Stimulated activated CD8-positive, alpha-beta memory T cell treated with anti-CD3 and anti-CD28 coated beads, Interleukin-2, amount 100 ng/mL, for 48 hours (primary cell): ENCODE measurements around the gene COQ4.
"Not testable (repeated sequence)": the region's sequence is repeated elsewhere in the genome, so short reads cannot be mapped to it uniquely, and the experiment has no call there.

ENCODE experiments used
- DNase-seq, 2 donors: peaks; one replicate each; pipeline ENCODE4 v3.0.0-alpha.2; 2020; ENCODE audit warnings: low read depth in 2 of 2

Gene COQ4

DNA sequence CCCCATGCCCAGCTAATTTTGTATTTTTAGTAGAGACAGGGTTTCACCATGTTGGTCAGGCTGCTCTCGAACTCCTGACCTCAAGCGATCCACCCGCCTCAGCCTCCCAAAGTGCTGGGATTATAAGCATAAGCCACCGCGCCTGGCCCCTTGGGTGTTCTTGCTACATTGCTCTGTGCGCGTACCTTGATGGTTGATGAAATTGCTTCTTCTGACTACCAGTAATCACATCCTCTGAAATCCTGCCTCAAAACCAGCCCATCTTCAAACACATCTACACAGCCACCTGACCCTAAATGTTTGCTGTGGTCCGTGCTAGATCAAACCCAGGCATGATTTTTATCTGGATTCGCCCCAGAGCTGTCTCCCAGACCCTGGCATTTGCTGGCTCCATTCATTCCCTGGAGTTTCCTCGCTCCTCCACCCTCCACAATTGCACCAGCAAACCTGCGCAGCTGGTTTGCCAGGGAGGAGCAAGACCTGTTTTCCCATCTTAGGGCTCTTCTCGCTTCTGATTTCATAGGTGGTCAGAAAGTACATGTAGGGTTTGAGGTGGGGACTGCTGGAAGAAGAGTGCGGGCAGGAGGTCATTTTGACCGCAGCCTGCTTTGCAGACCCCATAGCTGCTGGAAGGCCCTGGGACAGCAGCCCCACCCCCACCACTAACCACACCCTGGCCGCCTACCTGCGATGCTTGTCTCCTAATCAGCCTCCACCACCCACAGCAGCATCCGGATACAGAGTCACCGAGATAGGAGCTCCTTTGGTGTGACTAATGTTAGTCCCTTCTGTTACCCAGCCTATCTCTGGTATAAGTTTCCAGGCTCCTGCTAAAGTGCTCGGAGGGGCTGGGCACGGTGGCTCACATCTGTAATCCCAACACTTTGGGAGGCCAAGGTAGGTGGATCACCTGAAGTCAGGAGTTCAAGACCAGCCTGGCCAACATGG, 23.8 kb upstream of the COQ4 start:
- DNase-seq: no peak

DNA sequence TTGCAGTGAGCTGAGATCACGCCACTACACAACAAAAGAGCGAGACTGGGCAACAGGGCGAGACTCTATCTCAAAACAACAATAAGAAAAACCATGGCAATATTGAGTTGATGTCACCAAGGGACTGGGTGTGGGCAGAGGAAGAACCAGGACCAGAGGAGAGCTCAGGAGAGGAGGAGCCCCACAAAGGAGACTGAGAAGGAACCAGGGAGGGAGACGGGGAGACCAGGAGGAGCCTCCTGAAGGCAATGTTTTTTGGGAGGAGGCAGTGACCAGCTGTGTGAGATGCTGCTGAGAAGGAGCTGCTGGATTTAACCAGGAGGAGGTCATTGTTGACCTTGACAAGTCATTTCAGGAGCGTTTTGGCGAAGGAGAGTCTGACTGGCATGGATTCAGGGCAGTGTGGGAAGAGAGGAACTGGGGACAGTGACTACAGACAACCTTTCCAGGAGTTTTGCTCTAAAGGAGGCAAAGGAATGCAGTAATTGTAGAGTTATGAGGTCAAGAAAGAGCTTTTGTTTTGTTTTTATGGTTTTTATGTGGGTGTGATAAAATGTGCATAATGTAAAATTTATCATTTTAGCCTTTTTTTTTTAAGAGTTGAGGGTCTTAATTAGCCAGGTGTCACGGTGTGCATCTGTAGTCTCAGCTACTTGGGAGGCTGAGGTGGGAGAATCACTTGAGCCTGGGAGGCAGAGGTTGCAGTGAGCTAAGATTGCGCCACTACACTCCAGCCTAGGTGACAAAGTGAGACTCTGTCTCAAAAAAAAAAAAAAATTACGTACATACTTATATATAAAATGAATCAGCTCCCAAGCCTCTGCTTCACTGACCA, 18.3 kb upstream of the COQ4 start:
- no peak for DNase-seq

DNA sequence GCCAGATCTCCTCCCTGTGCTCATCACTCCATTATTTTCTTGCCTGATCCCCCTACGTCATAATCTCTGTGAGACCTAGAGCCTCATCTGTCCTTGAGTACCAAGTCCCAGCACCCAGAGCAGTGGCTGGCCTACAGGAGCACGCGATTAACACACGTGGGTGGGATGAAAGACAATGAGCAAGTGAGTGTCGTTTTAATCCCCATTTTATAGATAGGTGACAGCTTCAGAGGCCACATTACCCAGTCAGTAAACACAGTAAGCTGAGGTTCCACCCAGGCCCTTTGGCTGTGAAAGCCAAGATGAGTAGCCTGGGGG, 17.7 kb upstream of the COQ4 start:
- DNase-seq: no peak

DNA sequence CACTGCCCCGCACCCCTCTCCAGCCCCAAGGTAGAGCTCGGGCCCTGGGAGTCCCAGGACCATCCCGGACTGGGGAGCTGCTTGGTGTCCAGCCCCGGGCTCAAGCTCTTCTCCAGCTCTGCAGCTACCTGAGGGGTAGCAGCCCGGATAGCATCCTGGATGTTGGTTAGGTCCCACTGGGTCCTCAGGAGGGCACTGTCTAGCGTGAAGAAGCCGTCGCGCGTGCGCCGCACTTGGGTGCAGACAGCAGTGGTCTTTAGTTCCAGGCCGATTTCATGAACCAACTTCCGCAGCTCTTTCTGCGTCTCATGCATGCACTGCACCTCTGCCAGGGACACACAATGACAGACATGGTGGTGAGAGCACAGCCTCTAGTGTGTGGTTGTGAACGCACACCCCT, 13.1 kb upstream of the COQ4 start:
- no peak for DNase-seq

DNA sequence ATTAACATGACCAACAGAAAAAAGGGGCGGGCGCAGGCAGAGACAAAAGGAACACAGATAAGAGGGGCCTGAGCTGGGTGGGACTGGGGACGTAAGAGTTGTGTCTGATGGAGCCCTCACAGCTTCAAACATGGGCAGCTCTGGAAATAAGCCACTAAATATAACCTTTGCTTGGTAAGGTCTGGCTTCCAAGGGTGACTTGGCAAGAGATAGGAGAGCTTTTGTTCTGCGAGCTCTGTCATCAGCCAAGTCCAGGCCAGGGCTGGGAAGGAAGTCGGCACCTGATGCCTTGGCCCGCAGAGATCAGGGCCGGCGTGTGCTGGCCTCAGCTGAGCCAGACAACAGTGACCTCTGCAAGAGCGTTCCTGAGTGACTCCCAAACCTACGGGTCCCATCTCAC, 12.2 kb upstream of the COQ4 start:
- DNase-seq: no peak

DNA sequence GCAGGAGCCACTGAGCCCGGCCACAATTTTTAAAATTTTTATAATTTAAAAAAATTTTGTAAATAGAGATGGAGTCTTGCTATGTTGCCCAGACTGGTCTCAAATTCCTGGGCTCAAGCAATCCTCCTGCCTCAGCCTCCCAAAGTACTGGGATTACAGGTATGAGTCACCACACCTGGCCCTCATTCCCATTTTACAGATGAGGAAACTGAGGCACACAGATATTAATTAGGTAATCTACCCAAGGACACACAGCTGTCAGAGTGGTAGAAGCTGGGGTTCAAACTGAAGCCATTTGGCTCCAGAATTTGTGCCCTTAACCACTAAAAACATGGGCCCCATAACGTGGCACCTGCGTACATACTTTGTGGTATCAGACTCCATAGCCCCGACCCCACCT, 7.9 kb upstream of the COQ4 start:
- no peak for DNase-seq

DNA sequence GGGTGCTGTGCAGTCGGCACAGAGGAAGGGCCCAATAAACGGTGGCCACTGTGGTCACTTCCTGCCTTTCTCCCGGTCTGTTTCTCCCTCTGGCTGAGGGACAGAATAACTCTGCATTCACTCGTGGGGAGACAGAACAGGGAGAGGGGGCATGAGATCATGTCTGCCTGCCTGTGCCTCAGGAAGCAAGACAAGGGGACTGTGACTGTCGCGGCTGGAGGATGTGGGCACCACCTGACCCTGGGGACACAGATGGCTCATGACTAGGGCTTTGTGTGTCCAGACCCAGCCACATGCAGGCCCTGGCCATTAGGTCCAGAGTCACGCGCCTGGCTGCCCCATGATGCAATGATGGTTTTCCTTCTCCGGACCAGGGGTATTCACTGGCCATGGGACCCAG, 6.2 kb upstream of the COQ4 start:
- no peak for DNase-seq

DNA sequence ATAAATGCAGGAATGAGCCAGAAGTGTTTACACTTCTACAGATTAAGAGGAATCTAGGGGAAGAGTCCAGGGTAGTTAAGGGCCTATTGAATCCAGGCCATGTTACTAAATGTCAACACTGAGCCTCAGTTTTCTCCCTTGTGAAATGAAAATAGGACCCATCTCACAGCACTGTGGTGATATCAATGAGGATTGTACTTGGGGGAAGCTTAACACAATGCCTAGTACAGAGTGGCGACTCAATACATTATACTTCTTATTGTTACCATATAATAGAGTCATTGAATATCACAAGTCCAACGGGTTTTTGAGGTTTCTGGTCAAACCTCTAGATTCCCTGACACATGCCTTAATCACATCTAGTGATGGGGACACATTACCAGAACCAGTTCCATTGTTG, 5.0 kb upstream of the COQ4 start:
- no peak for DNase-seq

DNA sequence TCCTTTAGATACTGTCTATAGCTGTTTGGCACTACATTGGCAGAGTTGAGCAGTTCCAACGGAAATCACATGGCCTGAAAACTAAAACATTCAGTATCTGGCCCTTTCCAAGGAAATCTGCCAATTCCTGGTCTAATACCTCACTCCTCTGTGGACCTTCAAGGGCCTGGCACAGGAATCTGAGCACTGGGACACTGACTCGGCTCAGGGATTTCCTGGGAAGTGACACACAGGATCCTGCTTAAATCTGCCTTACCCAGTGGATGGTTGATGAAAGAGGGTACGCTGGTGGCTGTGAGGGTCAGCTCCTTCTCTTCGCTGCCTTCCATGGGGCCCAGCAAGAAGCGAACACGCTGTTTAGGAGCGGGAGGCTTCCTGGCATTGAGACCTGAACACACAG, 1.3 kb upstream of the COQ4 start:
- DNase-seq: no peak

DNA sequence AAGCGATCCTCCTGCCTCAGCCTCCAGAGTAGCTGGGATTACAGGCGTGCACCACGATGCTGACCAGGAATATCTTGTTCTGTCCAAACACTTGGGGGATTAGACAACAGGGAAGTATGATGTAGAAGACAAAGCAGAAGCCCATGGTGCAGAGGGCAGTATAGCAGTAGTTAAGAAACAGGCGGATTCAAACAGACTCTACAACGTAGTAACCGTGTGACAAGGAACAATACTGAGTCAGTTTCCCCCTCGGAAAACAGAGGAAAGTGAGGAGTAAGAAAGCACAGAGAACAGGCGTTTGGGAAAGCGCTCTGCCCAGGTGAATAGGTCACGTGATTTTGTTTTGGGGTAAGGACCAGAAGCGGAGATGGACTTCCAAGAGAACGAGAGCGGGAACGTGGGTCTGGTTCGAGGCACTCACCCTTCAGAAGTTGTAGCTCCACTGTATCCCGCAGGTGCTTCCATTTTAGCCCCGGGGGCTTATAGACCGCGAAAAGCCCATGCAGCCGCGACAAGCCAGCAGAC, 698 bp upstream of the COQ4 start:
- DNase-seq: no peak

DNA sequence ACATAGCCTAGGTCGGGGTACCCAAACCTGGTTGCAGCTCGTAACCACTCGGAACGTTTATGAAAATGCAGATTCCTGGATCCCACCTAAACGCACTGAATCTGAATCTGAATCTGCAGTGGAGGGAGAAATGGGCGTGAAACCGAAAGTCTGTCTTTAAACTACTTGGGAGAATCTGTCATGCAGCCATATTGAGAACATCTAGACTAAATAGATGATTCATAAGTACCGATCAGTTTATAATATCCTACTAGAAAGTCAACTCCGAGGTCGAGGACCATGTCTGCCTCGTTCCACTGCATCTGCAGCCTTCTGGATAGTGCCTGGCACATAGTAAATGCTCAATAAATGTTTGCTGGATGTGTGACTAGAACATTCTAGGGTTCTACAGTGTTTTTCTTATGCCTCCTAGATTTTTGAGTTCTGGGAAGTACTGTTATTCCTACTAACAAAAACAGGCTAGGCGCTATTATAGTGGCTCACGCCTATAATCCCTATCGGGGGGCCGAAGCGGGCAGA, 632 bp downstream of the COQ4 start:
- no peak for DNase-seq

DNA sequence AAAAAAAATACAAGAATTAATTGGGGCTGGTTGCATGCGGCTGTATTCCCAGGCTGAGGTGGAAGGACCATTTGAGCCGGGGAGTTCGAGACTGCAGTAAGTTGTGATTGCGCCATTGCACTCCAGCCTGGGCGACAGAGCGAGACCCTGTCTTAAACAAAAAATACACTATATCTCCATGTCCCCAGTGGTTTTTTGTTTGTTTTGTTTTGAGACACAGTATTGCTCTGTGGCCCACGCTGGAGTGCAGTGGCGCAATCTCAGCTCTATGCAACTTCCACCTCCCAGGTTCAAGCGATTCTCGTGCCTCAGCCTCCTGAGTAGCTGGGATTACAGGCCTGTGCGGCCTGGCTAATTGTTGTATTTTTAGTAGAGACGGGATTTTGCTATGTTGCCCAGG, 1.2 kb downstream of the COQ4 start:
- no peak for DNase-seq

DNA sequence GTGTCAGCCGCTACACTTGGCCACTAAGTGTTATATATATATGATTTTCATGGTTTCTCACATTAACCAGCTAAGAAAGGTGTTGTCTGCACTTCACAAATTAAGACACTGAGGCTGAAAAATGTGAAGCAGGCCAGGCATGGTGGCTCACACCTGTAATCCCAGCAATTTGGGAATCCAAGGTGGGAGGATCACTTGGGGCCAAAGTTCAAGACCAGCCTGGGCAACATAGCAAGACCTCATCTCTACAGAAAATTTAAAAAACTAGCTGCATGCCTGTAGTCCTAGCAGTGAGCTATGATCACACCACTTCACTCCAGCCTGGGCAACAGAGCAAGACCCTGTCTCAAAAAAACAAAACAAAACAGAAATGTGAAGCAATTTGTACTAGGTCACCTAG, 1.8 kb downstream of the COQ4 start:
- no peak for DNase-seq

DNA sequence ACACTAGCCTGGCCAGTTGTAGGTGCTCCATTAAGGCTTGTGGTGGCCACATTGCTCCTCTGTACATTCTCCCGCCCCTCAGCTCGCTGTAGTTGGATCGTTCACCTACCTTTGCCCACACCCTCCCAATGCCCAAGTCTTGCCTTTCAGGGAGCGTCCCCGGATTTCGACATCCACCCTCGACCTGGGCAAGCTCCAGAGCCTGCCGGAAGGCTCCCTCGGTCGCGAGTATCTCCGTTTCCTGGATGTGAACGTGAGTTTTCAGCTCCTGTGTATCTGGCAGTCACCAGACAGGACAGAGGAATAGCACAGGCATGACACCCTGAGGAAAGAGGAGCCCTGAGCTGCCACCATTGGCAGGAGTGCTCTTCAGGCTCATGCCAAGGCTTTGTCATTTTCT, 3.0 kb downstream of the COQ4 start:
- no peak for DNase-seq

DNA sequence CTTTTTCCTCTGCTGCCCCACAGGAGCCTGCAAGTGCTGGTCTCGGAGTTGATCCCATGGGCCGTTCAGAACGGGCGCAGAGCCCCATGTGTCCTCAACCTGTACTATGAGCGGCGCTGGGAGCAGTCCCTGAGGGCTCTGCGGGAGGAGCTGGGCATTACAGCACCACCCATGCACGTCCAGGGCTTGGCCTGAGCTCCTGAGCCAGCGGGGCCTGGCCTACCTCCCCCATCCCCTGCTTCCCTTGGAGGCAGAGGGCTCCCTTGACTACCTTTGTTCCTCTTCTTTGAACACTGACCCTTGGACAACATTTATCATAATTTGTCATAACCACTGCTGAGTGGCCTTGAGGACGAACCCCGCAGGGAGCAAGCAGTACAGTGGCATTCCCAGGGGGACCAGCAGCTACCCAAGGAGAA, 10.8 kb downstream of the COQ4 start:
- no peak for DNase-seq

DNA sequence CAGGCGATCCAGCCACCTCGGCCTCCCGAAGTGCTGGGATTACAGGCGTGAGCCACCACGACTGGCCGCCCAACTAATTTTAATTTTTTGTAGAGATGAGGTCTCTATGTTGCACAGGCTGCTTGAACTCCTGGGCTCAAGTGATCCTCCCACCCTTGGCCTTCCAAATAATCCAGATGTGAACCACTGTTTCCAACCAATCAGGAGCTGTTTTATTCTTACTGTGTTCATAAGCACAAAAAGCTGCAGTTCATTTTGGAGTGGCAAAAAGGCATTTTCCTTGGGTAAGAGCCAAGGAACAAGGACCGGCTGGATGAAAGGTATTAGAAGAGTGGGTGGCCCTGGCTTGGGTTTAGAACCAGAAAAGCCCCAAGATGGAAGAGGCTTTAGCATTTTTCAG, 12.5 kb downstream of the COQ4 start:
- no peak for DNase-seq

DNA sequence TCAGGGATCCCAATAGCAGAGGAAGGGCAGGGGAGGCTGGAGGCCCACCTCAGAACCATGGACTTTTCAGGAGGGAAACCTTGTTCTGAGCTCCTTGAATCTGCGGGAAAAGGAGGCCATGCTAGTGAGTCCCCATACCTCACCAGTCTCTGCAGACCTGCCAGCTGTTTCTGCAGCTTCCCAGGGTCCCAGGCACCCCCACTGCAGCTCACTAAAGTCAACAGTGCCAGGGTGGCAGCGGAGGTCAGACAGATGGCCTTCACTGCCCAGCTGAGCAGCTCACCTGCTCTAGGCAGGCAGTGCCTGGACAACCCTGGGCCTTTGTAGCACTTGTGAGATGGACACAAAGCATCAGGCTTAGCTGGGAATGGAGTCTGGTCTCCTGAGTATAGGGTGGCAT, 13.3 kb downstream of the COQ4 start:
- DNase-seq: no peak

DNA sequence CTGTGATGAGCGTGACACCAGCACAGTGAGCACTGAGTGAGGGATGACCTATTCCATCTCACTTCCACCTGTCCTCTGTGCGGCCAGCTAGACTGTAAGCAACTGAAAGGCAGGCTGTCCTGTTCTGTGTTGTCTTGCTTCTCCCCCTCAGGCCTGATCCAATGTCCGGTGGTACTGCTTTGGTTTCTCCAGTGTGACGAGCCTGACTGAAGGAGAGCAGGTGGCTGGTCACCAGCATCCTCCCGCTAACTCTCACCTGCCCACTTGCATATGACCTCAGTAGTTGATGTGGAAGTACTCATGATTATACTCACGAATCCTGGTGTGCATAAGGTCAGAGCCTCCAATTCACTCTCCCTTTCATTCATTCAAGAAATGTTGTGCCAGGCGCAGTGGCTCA, 15.3 kb downstream of the COQ4 start:
- DNase-seq: no peak

DNA sequence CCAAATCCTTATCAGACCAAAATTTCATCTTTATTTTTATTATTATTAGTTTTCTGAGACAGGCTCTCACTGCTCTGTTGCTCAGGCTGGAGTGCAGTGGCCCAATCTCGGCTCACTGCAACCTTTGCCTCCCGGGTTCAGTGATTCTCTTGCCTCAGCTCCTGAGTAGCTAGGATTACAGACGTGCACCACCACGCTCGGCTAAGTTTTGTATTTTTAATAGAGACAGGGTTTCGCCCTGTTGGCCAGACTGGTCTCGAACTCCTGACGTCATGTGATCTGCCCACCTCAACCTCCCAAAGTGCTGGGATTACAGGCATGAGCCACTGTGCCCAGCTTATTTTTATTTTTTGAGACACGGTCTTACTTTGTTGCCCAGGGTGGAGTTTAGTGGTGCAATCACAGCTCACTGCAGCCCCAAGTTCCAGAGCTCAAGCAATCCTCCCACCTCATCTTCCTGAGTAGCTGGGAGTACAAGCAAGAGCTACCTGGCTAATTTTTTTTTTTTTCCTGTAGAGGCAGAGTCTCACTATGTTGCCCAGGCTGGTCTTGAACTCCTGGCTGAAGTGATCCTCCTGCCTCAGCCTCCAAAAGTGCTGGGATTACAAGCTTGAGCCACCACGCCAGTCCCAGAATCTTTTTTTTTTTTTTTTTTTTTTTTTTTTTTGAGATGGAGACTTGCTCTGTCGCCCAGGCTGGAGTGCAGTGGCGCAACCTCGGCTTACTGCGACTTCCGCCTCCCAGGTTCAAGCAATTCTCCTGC, 16.4 kb downstream of the COQ4 start:
- DNase-seq: not testable (repeated sequence)

DNA sequence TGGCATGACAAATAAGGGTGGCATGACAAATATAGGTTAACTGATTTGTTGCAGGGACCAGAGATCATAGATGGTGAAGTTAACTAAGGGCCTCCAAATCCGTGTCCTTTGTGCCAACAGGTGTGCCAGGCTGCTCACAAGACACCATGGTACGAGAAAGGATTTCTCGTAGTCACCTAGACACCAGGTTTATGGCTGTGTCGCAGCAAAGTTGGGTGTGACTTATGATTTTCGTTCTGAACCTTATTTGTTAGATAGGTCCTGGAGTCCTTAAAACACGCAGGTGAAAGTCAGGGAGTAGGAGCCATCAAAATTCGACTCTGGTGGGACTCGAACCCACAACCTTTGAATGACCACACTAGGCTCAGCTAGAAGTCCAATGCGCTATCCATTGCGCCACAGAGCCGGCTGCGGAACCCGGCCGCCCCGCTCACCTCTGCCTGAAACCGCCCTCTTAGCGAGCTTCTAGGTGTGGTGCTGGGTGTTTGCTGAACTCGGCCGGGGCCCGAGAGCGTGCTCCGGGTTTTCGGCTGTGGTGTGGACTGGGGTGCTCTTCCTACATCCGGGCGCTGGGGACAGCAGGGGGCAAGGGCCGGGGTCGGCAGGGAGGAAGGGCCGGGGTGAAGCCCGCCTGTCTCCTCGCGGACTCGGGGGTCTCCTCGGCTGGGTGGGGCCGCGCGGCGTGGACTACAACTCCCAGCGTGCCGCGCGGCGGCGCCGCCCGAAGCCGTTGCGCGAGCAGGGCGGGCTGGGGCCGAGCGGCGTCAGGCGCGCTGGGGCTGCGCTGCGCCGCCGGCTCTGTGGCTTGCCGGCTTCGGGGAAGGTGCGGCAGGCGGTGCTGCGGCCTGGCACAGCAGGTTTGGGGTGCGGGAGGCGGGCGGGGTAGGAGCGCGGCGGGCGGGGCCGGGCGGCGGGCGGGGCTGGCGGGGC, 17.4 kb downstream of the COQ4 start, which contains the start of gene SLC27A4:
Gene SLC27A4, plus strand, starts transcription at position 767 of the 930 bp plus-strand sequence. CDS start 2,606 bp downstream, outside the sequence.
- peak; percentile 58 to 79 for DNase-seq
